GM06990 (cell line): Measurements from ENCODE around the gene TNS3.

Experiments used
- DNase-seq: peaks from one replicate; pipeline ENCODE4 v3.0.0-alpha.2; 2011; ENCODE audit not compliant: insufficient read length; ENCODE audit errors: extremely low read depth
- H3K27me3 ChIP-seq: replicated peaks from 2 replicates; pipeline ENCODE4 v1.6.0; 2011; ENCODE audit warnings: low read length; ENCODE audit not compliant: control insufficient read depth, insufficient read depth
- H3K36me3 ChIP-seq: 2 replicates; pipeline ENCODE4 v1.5.1; 2011; ENCODE audit warnings: low read length; ENCODE audit not compliant: control insufficient read depth, insufficient read depth
- H3K4me3 ChIP-seq: replicated peaks from 2 replicates; pipeline ENCODE4 v1.5.1; 2011; ENCODE audit warnings: low read depth, mild to moderate bottlenecking, control low read depth, low read length
- CTCF ChIP-seq: IDR thresholded peaks from 2 replicates; pipeline ENCODE4 v1.5.1; 2011; ENCODE audit warnings: low read length, control low read depth, mild to moderate bottlenecking, inconsistent platforms; ENCODE audit not compliant: insufficient read depth, poor library complexity, severe bottlenecking

TNS3 gene

DNA sequence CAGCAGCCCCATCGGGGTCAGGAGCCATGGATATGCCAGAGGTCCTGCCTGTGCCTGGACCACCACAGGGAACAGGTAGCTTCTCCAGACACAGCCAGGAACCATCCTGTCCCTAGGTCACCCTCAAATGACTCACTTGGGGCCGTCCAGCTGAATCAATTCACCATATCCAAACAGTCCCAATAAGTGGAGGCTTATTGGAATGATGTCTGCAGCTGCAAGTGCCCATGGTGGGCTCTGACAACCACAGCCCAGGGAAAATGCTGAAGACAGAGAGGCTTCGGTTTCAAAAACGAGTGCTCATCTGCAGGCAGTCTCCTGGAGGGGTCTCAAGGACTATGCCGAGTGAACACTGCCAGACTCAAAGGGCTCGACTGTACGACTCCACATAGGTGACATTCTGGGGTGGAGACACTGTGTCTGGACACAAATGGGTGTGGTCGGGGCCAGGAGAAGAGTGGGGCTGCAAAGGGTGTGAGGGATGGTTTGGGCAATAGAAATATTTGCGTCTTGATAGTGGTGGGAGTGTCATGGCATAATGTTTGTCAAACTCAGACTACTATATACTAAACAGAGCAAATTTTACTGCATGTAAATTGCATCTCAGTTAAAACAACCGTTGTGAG lies 204.8 kb downstream of the TNS3 start:
- no peaks in the 10 kb centered on the region for H3K27me3 ChIP-seq

GRCh38 chr7:47375121-47375938 lies 206.6 kb downstream of the TNS3 start:
- Histone ChIP-seq H3K27me3 (no peaks in the 10 kb centered on the region), H3K4me3 (no peak overlapping the region), H3K36me3 (no peaks in the 10 kb centered on the region)
- no peak for TF ChIP-seq CTCF
- no peak for DNase-seq

More for the DNA sequence above, 204.8 kb downstream of the TNS3 start:
- no peak for DNase-seq
- no peak for TF ChIP-seq CTCF
- H3K36me3 ChIP-seq: no peaks in the 10 kb centered on the region
- no peak overlapping the region for H3K4me3 ChIP-seq

GRCh38 chr7:47374538-47374937 lies 207.4 kb downstream of the TNS3 start:
- no peak for TF ChIP-seq CTCF
- Histone ChIP-seq H3K4me3 (no peak overlapping the region), H3K27me3 (no peaks in the 10 kb centered on the region), H3K36me3 (no peaks in the 10 kb centered on the region)
- DNase-seq: no peak

DNA sequence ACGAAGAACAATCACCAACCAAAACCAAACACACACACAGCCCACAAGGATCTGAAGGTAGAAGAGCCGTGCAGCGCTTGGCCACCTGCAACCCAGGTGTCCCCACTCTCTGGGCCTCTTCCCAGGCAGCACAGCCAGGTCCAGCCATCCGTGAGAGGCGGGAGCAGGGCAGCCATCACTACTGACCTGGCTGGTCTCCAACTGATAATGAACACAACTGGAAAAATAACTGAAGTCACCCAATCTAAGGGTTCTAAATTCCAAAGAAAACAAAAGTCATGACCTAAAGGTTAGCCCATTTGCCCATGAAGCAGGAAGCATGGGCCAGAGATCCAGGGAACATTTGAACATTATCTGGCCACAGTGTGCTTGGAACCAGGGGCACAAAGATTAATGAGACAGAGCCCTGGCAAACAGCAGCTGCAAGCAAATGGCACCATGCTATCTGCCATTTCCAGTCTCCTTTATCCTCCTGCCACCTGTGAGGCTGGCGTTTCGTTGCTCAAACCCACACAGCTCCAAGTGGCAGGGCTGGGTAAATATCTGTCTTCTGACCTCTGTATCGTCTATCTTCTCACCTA lies 207.9 kb downstream of the TNS3 start:
- H3K36me3 ChIP-seq: no peaks in the 10 kb centered on the region
- no peaks in the 10 kb centered on the region for H3K27me3 ChIP-seq
- H3K4me3 ChIP-seq: no peak overlapping the region
- no peak for TF ChIP-seq CTCF
- no peak for DNase-seq

DNA sequence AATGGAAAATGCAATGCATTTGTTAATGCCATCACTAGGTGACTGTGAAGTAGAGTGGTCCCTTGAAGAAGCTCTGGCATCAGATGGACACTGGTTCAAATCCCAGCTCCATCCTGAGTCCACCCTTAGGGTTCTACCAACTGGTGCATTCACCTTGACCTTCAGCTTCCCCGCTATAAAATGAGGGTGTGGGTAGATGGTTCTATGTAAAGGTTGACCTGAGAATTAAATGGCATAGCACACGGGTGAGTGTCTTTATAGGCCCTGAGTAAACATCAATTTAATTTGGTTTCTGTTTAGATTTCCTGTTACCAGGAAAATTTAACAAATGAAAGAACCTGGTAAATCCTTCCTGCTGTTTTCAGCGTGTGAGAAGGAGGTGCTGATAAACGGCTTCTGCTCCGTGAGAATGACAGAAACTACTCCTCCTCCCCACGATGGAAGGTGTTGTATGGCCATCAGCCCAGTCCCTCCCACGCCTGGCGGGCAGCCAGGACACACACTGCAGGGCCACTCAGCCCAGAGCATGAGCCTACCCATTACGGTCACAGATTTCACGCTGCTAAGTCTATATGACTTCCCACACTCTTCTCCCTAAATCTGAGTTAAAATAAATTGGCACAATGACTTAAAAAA lies 210.1 kb downstream of the TNS3 start:
- Histone ChIP-seq H3K36me3 (no peaks in the 10 kb centered on the region), H3K27me3 (no peaks in the 10 kb centered on the region), H3K4me3 (no peak overlapping the region)
- DNase-seq: no peak
- TF ChIP-seq CTCF: no peak
